Ammon's horn (tissue), 1 donor: Measurements from ENCODE around the gene HERPUD1.
"Not testable (repeated sequence)": the region's sequence is repeated elsewhere in the genome, so short reads cannot be mapped to it uniquely, and the experiment has no call there.

Source experiments
- DNase-seq: peaks from one replicate; pipeline ENCODE4 v3.0.0-alpha.2; 2016; ENCODE audit warnings: low spot score

The HERPUD1 gene, protein sequence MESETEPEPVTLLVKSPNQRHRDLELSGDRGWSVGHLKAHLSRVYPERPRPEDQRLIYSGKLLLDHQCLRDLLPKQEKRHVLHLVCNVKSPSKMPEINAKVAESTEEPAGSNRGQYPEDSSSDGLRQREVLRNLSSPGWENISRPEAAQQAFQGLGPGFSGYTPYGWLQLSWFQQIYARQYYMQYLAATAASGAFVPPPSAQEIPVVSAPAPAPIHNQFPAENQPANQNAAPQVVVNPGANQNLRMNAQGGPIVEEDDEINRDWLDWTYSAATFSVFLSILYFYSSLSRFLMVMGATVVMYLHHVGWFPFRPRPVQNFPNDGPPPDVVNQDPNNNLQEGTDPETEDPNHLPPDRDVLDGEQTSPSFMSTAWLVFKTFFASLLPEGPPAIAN

DNA sequence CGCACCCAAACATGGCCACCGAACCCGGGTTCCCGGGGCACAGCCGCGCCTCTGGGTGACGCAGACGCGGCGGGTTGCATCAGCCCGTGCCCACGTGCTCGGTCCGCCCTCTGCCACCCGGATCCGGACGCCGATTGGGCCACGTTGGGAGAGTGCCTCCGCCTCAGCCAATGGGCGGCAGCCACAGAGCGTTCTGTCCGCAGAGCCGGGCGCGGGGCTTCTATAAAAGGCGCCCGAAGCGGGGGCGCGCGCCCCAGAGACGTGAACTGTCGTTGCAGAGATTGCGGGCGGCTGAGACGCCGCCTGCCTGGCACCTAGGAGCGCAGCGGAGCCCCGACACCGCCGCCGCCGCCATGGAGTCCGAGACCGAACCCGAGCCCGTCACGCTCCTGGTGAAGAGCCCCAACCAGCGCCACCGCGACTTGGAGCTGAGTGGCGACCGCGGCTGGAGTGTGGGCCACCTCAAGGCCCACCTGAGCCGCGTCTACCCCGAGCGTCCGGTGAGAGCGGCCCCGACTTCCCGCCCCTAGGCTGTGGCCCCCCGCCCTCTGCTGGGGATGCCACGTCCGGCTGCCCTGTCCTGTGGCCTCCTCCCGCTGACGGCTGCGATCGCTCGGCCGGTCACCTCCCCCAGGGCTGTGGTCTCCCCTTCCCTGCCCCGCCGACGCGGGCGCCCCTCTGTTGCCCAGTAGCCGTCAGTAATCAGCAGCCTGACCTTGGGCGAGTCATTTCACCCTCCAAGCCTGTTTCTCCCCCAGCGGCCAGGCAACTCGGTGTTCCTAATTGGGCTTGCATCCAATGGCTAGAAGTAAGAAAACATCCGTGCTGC lies at the start of gene HERPUD1:
Gene HERPUD1 (plus strand): TSS at position 251 of the 829 bp plus-strand sequence. CDS start 103 bp downstream, at position 354.
- peak; percentile 99 for DNase-seq

DNA sequence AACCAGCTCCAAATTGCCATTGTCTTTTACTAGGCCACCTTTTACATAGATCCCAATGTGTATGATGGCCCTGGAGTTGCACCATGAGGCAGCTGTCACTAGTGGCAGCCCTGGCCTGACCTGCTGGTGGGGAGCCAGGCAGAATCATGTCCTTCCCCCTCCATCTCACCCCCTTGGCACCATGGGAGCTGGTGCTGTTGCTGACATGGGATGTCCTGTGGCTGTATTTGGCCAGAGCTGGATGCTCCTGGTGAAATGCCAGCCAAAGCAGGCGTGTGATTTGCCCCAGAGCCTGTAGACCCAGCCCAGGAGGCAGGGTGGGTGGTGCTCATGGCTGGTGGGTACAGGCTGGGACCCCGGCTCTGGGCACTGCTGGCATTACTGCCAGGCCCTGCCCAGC lies 48.4 kb upstream of the HERPUD1 start:
- DNase-seq = no peak

DNA sequence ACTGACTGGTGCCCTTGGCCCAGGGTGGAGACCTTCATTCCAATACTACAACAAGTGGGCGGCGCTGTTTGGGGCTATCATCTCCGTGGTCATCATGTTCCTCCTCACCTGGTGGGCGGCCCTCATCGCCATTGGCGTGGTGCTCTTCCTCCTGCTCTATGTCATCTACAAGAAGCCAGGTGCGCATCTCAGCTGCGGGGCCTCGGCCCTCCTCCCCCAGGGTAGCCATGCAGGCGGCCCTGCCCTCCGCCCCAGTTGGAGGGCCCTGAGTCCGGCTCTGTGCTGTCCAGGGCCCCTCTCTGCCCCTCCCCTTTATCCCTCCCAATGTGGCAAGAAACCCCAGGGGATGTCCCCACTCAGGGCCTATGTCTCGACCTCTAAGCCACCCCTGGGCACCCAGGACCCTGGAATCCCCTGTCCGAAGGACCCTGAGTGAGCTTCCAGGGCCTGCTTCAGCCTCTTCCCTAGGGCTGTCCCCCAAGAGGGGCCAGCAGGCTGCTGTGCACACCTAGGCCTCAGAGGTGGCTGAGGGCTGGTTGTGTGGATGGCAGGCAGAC lies 47.8 kb upstream of the HERPUD1 start:
- DNase-seq = no peak

DNA sequence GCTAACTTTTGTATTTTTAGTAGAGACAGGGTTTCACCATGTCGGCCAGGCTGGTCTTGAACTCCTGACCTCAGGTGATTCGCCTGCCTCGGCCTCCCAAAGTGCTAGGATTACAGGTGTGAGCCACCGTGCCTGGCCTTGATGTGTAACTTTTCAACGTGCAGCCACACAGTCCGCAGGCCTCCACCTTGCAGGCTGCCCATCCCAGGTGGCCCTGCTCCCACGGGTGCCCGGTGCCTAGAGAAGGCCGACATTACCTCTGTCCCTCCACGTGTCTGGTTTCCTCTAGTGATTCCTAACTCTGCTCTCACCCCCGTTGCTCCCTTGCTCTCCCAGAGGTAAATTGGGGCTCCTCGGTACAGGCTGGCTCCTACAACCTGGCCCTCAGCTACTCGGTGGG lies 47.0 kb upstream of the HERPUD1 start:
- DNase-seq = not testable (repeated sequence)

DNA sequence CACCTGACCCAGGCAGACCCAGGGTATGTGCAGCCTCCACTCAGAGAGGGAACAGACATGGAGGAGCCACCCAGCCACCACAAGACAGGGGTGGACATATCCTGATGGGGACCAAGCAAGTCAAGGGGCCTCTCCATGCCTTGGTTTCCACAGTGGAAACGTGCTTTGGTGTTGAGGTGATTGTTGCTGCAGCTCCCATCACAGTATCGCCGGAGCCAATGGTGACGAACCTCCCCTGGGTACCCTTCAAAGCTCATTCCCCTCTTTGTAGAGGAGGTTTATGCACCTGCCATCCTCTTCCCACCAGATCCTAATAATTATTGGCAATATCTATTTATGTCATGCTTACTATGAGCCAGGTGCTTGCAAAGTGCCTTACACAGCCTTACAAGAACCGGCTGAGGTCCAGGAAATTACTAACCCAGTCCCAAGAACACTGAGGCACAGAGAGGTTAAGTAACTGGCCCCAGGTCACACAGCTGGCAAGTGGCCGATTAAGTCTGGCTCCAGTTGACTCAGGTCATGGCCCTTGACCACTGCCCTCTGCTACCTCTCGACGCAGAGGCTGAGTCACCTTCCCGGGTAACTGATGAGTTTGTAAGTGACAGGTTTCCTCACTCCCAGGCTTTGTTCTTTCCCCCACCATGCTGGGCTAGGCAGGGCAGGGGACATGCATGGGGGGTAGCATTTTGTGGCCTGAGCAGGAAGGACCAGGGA lies 46.3 kb upstream of the HERPUD1 start:
- no peak for DNase-seq

DNA sequence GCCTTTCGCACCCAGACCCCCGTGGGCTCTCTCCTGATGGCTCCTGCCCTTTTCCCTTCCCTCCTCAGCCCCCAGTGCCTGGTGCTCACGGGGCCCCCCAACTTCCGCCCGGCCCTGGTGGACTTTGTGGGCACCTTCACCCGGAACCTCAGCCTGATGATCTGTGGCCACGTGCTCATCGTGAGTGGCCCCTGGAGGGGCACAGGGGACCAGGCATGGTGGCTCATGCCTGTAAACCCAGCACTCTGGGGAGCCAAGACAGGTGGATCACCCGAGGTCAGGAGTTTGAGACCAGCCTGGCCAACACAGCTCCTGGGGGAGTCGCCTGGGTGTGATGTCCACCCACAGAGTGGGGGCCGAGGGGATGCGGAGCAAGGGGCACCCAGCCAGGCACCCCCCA lies 45.6 kb upstream of the HERPUD1 start:
- no peak for DNase-seq

DNA sequence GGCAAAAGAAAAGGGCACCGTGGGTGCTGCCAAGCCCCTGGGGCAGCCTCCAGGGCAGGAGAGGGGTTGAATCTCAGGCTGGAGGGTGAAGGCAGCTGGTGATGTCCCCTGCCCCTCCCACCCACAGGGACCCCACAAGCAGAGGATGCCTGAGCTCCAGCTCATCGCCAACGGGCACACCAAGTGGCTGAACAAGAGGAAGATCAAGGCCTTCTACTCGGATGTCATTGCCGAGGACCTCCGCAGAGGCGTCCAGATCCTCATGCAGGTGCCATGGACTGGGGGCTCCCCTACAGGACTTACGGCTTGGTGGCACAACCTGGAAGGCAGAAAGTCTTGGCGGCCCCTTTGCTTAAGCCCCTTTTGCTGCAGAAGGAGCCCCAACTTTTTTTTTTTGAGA lies 45.1 kb upstream of the HERPUD1 start:
- DNase-seq = no peak

DNA sequence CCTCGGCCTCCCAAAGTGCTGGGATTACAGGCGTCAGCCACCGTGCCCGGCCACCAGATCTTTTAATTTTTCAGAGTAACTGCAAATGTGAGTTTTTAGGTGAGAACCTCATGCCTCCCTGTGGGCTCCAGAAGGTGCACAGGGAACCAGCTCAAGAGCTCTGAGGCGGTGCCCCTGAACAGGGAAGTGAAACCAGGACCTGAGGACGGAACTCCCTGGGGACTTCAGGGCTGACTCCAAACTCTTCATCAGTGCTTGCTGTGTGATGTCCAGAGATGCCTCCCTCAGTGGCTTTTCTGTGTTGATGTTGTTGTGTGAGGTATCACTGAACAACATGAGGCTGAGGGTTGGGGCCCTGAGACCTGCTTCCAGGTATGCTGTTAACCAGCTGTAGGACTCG lies 43.1 kb upstream of the HERPUD1 start:
- DNase-seq = no peak

DNA sequence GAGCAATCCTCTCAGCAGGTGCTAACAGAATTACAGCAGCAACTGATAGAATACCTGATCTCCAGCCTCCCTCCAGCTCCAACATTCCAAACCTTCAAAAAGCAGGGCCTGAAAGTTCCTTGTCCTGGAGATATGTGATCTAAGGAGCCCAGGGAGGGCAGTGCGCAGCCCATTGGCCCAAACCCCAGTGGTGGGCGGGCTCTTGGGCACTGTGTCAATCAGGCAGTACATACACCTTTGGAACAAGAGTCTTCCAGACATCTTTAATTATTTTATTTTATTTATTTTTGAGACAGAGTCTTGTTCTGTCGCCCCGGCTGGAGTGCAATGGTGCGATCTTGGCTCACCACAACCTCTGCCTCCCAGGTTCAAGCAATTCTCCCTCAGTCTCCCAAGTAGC lies 42.7 kb upstream of the HERPUD1 start:
- no peak for DNase-seq

DNA sequence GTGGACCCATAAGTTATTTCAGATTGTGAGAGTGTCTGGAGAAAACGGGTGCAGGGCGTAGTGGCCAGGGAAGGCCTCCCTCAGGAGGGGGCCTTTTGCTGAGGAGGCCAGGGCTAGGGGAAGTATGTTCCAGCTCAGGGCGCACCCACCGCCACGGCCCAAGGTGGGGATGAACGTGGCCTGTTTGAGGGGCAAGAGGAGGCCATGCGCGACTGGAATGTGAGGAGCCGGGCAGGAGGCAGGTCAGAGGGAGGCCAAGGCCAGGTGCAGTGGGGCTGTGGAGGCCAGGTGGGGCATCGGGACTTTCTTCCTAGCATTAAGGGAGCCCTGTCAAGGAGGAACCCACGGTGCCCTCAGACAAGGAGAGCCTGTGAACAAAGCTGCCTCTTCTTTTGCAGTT lies 40.3 kb upstream of the HERPUD1 start:
- no peak for DNase-seq

DNA sequence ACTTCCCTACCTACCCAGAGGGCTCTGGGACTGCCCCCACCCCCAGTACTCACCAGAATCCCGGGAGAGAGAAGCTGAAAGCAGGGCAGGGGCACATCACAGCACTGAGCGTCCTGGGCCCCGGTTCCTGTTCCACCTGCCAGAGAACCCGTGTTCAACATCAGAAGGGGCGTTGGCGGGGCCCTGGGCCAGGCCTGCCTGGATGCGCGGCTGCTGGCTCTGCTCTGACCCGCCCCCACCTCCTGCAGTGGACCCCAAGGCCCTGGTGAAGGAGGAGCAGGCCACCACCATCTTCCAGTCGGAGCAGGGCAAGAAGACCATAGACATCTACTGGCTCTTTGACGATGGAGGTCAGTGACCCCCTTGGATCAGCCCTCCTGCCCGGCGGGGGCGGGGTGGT lies 39.2 kb upstream of the HERPUD1 start:
- DNase-seq = no peak

DNA sequence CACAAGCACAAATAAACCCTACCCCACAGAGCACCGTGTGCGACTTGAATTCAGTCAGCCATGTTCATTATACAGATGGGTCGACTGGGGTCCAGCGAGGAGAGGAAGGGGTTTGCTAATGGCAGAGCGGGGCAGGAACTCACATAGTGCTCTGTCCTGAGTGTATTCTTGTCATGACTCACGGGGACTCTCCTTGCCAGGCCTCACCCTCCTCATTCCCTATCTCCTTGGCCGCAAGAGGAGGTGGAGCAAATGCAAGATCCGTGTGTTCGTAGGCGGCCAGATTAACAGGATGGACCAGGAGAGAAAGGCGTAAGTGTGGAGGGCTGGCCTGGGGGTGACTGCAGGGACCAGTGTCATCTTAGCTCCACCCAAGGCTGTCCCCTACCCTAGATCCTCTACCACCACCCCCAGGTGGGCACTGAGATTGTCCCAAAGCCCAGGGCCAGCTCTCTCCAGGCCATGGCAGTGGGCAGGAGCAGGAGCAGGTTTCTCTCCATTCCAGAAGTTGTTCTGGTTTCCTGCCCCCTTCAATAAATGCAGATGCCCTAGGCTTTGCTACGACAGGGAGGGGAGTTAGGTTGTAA lies 37.5 kb upstream of the HERPUD1 start:
- DNase-seq = no peak

DNA sequence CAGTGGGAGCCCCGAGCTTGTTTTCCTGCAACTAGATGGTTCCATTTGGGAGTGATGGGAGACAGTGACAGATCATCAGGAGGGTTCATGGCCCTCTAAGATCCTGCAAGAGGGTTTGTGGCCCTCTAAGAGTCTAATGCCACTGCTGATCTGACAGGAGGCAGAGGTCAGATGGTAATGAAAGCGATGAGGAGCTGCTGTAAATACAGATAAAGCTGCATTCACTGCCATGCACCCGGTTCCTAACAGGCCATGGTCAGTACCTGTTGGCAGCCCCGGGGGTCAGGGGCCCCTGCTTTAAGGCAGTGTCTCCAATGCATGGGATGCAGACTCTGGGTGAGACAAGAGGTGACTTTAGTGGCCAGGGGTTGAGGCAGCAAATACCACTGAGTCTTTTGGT lies 36.1 kb upstream of the HERPUD1 start:
- DNase-seq = no peak

DNA sequence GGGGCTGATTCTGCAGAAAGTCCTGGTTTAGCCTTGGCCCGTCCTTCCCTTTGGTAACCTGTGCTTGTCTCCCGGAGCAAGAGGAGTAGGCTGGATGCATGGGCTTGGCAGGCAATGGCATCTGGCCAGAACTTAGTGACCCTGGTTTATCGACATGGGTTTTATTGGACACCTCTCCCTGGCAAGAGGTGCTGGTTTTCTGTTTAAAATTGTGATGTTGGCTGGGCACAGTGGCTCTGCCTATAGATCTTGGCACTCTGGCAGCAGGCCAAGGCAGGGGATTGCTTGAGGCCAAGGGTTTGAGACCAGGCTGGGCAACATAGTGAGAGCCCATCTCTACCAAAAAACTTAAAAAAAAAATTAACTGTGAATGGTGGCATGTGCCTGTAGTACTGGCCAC lies 35.7 kb upstream of the HERPUD1 start:
- DNase-seq = no peak

DNA sequence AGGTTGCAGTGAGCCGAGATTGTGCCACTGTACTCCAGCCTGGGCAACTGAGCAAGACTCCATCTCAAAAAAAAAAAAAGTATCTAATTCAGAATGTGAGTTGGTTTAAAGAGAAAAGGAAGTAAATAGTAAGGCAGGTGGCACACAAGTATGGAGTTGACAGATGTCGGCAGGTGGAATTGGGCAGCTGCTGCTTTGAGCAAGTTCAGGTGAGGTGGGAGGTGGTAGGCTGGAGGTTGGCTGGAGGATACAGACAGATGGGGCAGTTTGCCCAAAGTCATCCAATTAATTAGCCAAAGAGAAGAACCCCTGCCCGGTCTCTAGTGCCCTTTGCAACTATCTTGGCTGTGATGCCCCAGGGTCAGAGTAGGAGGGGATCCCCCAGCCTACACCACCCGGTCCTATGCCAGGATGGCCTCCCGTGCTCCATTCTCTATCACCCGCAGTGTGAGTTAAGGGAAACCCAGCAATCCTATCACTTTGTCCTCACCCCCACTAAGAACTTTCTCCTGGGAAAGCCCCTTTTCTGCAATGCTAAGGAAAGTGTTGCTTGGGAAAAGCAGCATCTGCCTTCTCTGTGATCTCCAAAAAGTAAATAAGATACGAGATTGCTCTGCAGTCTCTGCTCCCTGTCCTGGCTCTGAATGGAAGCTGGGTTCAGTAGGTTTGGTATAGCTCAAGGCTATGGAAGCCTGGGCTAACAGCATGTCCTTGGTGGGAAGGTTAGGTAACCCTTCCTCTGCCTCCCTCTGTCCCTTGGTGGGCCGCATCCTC lies 34.7 kb upstream of the HERPUD1 start:
- DNase-seq = no peak

DNA sequence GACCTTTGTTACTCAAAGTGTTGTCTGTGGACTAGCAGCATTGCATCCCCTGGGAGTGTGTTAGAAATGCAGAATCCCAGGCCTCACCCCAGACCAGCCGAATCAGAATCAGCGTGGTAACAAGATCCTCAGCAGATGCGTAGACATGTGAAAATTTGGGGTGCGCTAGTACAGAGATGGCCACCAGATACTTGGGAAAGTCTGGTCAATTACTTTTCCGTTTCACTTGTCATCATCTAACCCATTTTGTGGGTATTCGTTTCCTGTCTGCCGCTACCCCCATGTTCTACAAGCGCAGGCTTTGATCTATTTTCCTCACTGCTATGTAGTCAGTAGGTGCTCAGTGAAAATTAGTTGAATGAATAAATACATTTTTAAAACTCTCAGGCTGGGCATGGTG lies 33.1 kb upstream of the HERPUD1 start:
- no peak for DNase-seq

DNA sequence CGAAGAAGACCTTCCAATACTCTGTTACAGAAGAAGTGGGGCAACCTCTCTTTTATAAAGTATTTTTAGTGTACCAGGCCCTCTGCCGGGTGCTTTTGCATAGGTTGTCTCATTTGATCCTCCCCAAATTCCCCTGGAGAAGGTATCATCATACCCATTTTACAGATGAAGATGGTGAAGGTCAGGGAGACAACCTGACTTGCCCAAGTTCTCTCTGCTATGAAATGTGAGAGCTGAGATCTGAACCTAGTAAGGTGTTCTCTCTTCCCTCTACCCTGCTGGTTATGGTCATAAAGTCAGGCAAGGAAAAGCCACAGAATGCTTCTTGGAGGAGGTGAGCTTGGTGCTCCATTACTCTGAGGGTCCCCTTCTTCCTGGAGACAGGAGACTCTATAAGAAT lies 28.1 kb upstream of the HERPUD1 start:
- no peak for DNase-seq

DNA sequence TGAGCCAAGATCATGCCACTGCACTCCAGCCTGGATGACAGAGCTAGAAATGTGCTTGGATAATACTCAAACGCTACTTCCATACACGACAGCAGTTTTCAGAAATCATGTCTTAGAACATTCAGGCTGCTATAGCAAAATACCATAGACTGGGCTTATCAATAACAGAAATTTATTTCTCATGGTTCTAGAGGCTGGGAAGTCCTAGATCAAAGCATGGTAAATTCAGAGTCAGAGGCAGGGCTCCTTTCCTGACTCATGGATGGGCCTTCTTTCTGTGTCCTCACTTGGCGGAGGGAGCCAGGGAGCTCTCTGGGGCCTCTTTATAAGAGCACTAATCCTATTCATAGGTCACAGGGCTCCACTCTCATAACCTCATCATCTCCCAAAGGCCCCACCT lies 24.5 kb upstream of the HERPUD1 start:
- DNase-seq = no peak

DNA sequence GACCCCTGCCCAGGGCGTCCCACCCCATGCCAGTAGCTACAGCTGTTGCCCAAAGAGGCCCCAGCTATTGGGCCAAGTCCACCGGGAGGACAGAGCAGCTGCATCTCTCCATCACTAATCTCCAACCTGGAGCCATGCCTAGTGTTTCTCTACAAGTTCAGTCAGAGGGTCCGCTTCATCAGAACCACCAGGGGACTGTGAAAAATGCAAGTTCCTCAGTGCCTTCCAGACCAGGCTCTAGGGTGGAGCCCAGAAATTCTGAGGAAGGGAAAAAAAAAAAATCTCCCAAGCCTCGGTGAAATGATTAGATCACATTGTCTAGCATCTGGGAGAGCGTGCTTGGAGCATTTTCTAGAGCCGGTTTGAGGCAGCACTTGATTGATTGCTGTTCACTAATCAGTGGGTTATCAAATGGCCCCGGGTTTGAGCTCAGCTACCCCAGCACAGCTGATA lies 22.4 kb upstream of the HERPUD1 start:
- no peak for DNase-seq

DNA sequence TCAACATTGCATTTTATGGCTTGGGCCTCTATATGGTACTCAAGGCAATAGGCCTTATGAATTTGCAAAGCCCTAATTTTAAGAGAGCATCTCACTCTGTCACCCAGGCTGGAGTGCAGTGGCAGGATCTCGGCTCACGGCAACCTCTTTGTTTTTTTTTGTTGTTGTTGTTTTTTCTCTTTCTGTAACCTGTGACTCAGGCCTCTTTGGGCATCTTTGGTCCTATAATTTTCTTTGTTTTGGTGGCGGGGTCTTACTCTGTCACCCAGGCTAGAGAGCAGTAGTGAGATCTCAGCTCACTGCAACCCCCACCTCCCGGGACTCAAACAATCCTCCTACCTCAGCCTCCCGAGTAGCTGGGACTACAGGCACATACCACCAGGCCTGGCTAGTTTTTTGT lies 21.8 kb upstream of the HERPUD1 start:
- no peak for DNase-seq
